Stimulated activated CD8-positive, alpha-beta memory T cell treated with anti-CD3 and anti-CD28 coated beads, Interleukin-7, amount 100 ng/mL, for 4 hours (primary cell): ENCODE measurements around the gene GRM7.

ENCODE experiments used
- DNase-seq, 2 donors: peaks; one replicate each; pipeline ENCODE4 v3.0.0-alpha.2; 2020; ENCODE audit warnings: low read depth in 2 of 2

Gene GRM7

GRCh38 chr3:7577513-7577912, 716.6 kb downstream of the GRM7 start:
- DNase-seq = no peak

GRCh38 chr3:7581831-7582230, 720.9 kb downstream of the GRM7 start:
- DNase-seq = no peak

GRCh38 chr3:7585052-7585451, 724.1 kb downstream of the GRM7 start:
- DNase-seq = no peak

GRCh38 chr3:7588236-7588635, 727.3 kb downstream of the GRM7 start:
- no peak for DNase-seq

- no peak for DNase-seq
Observed at GRCh38 chr3:7589526-7589925, 728.6 kb downstream of the GRM7 start.

- no peak for DNase-seq
Observed at GRCh38 chr3:7602297-7602696, 741.4 kb downstream of the GRM7 start.

GRCh38 chr3:7607083-7607482, 746.2 kb downstream of the GRM7 start:
- no peak for DNase-seq

- no peak for DNase-seq
Observed at GRCh38 chr3:7607676-7608075, 746.8 kb downstream of the GRM7 start.

GRCh38 chr3:7610634-7611033, 749.7 kb downstream of the GRM7 start:
- DNase-seq = no peak

- DNase-seq = no peak
Observed at GRCh38 chr3:7615043-7615442, 754.1 kb downstream of the GRM7 start.

- no peak for DNase-seq
Observed at GRCh38 chr3:7618606-7619005, 757.7 kb downstream of the GRM7 start.

GRCh38 chr3:7620401-7620800, 759.5 kb downstream of the GRM7 start:
- DNase-seq = no peak

GRCh38 chr3:7621046-7621630, 760.2 kb downstream of the GRM7 start:
- no peak for DNase-seq

GRCh38 chr3:7621651-7622050, 760.7 kb downstream of the GRM7 start:
- no peak for DNase-seq

- DNase-seq = no peak
Observed at GRCh38 chr3:7625021-7625420, 764.1 kb downstream of the GRM7 start.

- DNase-seq = no peak
Observed at GRCh38 chr3:7630351-7630911, 769.5 kb downstream of the GRM7 start.

- DNase-seq = no peak
Observed at GRCh38 chr3:7630925-7631324, 770.0 kb downstream of the GRM7 start.

- DNase-seq = no peak
Observed at GRCh38 chr3:7632305-7632704, 771.4 kb downstream of the GRM7 start.

- DNase-seq = no peak
Observed at GRCh38 chr3:7637694-7638093, 776.8 kb downstream of the GRM7 start.

GRCh38 chr3:7638103-7638502, 777.2 kb downstream of the GRM7 start:
- DNase-seq = no peak

GRCh38 chr3:7640787-7641186, 779.9 kb downstream of the GRM7 start:
- DNase-seq = no peak

- no peak for DNase-seq
Observed at GRCh38 chr3:7646851-7647250, 785.9 kb downstream of the GRM7 start.

- no peak for DNase-seq
Observed at GRCh38 chr3:7650466-7650865, 789.6 kb downstream of the GRM7 start.

- DNase-seq = no peak
Observed at GRCh38 chr3:7651274-7651673, 790.4 kb downstream of the GRM7 start.
